Measurements from ENCODE around the gene VEPH1. TPM values are rescaled to one million over a fixed set of nuclear protein-coding genes. Genes with fewer than 3 reads are reported as not detected.
"Not testable (repeated sequence)": the region's sequence is repeated elsewhere in the genome, so short reads cannot be mapped to it uniquely, and the experiment has no call there.

VEPH1 gene
- polyA plus RNA-seq, 1 experiment, result 17.9 TPM

- no peak for DNase-seq (ENCODE audit: low read depth)
- H3K36me3 ChIP-seq (ENCODE audit: control insufficient read depth, insufficient read depth, low read length), result no peaks in the 10 kb centered on the region
- no peak for TF ChIP-seq CTCF (IDR thresholded peaks at IDR 0.05; ENCODE audit: insufficient read depth, low read depth, low read length)
- ChIA-PET POLR2A (no interaction called here), CTCF (interaction anchor here (0.6 to 1.1 kb wide), 2 partner anchors 20 to 25 kb away, joined by 3 read pairs; no protein-coding TSS in a partner anchor)
- no peak overlapping the region for H3K4me3 ChIP-seq (ENCODE audit: low read depth, low read length)
- H3K27me3 ChIP-seq (ENCODE audit: control insufficient read depth, insufficient read depth, low read length), result no peaks in the 10 kb centered on the region
Measured at GRCh38 chr3:157351981-157352380, 151.2 kb downstream of the VEPH1 start.

GRCh38 chr3:157350651-157351050 lies 152.6 kb downstream of the VEPH1 start:
- H3K36me3 ChIP-seq (ENCODE audit: control insufficient read depth, insufficient read depth, low read length); POLR2A ChIA-PET; H3K4me3 ChIP-seq (ENCODE audit: low read depth, low read length); CTCF ChIA-PET; H3K27me3 ChIP-seq (ENCODE audit: control insufficient read depth, insufficient read depth, low read length); DNase-seq (ENCODE audit: low read depth): not testable (repeated sequence)

- H3K27me3 ChIP-seq (ENCODE audit: control insufficient read depth, insufficient read depth, low read length); DNase-seq (ENCODE audit: low read depth); H3K36me3 ChIP-seq (ENCODE audit: control insufficient read depth, insufficient read depth, low read length); H3K4me3 ChIP-seq (ENCODE audit: low read depth, low read length); POLR2A ChIA-PET: not testable (repeated sequence)
- CTCF ChIA-PET, result interaction anchor here (1.2 kb wide), 1 partner anchor 11 kb away, joined by 6 read pairs; no protein-coding TSS in a partner anchor
Measured at GRCh38 chr3:157348304-157349075, 154.7 kb downstream of the VEPH1 start.

GRCh38 chr3:157347577-157348303 lies 155.5 kb downstream of the VEPH1 start:
- ChIA-PET POLR2A (no interaction called here), CTCF (interaction anchor here (1.2 kb wide), 2 partner anchors 9 to 10 kb away, joined by 3 to 6 read pairs; no protein-coding TSS in a partner anchor)
- TF ChIP-seq CTCF (IDR thresholded peaks at IDR 0.05; ENCODE audit: insufficient read depth, low read depth, low read length), result peak; percentile 44
- Histone ChIP-seq H3K27me3 (ENCODE audit: control insufficient read depth, insufficient read depth, low read length) (no peaks in the 10 kb centered on the region), H3K36me3 (ENCODE audit: control insufficient read depth, insufficient read depth, low read length) (no peaks in the 10 kb centered on the region), H3K4me3 (ENCODE audit: low read depth, low read length) (no peak overlapping the region)
- DNase-seq (ENCODE audit: low read depth), result no peak

- no peak for DNase-seq (ENCODE audit: low read depth)
- CTCF ChIA-PET, result no interaction called here
- POLR2A ChIA-PET, result no interaction called here
- Histone ChIP-seq H3K36me3 (ENCODE audit: control insufficient read depth, insufficient read depth, low read length) (no peaks in the 10 kb centered on the region), H3K4me3 (ENCODE audit: low read depth, low read length) (no peak overlapping the region), H3K27me3 (ENCODE audit: control insufficient read depth, insufficient read depth, low read length) (no peaks in the 10 kb centered on the region)
- TF ChIP-seq CTCF (IDR thresholded peaks at IDR 0.05; ENCODE audit: insufficient read depth, low read depth, low read length), result no peak
Measured at GRCh38 chr3:157336252-157337009, 166.8 kb downstream of the VEPH1 start.
